Measurements from ENCODE around the gene CNTN4. TPM values are rescaled to one million over a fixed set of nuclear protein-coding genes. Genes with fewer than 3 reads are reported as not detected.
A peak's percentile ranks its signal among the peaks of the same experiment; 100 is the strongest.

CNTN4 gene
- total RNA-seq, 1 experiment from 2014 or later: 51.3 TPM

DNA sequence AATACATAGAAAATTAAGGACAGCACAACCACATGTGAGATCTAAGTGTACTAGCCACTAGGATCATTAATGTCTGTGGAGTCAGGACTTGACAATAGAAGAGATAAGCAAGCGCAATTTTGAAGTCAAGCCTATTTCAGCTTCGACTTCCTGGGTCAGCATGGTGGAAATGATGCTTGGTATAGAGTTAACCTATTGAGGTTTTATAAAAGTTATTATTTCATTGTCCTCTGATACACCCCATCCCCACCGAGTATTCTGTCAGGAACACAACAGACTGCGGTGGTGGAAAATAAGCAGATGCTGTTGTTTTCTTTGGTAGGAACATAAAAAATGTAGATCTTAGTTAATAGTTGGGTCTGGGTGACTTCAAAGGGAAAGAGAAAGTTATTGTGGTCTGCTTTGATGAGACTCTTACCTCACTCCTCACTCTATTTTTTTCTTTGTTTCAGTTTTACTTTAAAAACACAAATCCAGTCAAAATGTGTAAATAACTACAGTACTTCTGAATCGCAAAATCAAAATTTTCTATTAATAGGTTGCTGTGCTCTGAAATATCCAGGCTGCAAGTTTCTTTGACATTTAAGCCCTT, 929.4 kb downstream of the CNTN4 start:
- no peaks in the 10 kb centered on the region for H3K27me3 ChIP-seq (replicated peaks; ENCODE audit: control insufficient read depth, insufficient read depth, low read length)
- TF ChIP-seq, protein P1, sequence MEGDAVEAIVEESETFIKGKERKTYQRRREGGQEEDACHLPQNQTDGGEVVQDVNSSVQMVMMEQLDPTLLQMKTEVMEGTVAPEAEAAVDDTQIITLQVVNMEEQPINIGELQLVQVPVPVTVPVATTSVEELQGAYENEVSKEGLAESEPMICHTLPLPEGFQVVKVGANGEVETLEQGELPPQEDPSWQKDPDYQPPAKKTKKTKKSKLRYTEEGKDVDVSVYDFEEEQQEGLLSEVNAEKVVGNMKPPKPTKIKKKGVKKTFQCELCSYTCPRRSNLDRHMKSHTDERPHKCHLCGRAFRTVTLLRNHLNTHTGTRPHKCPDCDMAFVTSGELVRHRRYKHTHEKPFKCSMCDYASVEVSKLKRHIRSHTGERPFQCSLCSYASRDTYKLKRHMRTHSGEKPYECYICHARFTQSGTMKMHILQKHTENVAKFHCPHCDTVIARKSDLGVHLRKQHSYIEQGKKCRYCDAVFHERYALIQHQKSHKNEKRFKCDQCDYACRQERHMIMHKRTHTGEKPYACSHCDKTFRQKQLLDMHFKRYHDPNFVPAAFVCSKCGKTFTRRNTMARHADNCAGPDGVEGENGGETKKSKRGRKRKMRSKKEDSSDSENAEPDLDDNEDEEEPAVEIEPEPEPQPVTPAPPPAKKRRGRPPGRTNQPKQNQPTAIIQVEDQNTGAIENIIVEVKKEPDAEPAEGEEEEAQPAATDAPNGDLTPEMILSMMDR (IDR thresholded peaks at IDR 0.05; ENCODE audit: insufficient read depth in 1 of 2, low read depth in 1 of 2, low read length in 1 of 2, severe bottlenecking in 1 of 2, unreplicated experiment in 1 of 2): no peak
- no peaks in the 10 kb centered on the region for H3K9me3 ChIP-seq
- no peak for DNase-seq
- no peak overlapping the region for H3K27ac Mint-ChIP-seq (ENCODE audit: unreplicated experiment)
- H3K4me3 Mint-ChIP-seq (ENCODE audit: unreplicated experiment): no peak overlapping the region
- intact Hi-C loops (cut with micrococcal nuclease; ENCODE audit: unreplicated experiment): no loop called here
- H3K4me3 ChIP-seq (ENCODE audit: low read depth, low read length): no peak overlapping the region
- H3K4me1 ChIP-seq: peaks cover 34% of the 10 kb centered on the region
- no peaks in the 10 kb centered on the region for H3K36me3 ChIP-seq (ENCODE audit: control insufficient read depth, insufficient read depth, low read length)
- H3K4me1 Mint-ChIP-seq (ENCODE audit: low read depth, unreplicated experiment): peaks cover 27% of the 10 kb centered on the region
- H3K27me3 Mint-ChIP-seq (ENCODE audit: insufficient read depth, unreplicated experiment): no peaks in the 10 kb centered on the region
- H3K9me3 Mint-ChIP-seq (ENCODE audit: unreplicated experiment): no peaks in the 10 kb centered on the region
- ChIA-PET POLR2A (no interaction called here), CTCF (interaction anchor here (0.6 kb wide), 1 partner anchor 1151 kb away, joined by 3 read pairs; no protein-coding TSS in a partner anchor)
- BruUV-seq (replicated peaks): no TSS peak
- H3K36me3 Mint-ChIP-seq (ENCODE audit: insufficient read depth, unreplicated experiment): no peaks in the 10 kb centered on the region

DNA sequence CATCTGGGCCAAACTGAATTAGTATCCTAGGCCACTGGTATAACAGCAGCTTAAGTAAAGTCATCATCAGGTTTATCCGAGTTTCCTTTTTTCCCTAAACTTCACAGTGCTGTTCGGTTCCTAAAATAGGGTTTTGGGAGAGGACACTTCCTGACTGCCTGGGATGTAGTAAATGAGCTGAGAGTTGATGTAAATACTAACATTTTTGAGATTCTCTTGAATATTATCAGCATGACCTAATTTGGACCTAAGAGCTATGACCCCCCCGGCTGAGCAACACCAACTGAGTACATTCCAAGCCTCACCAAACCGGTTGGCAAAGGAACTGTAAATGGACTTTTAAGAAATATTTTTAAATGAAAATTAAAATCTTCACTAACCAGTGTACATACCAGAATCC, 932.7 kb downstream of the CNTN4 start:
- intact Hi-C loops (cut with micrococcal nuclease; ENCODE audit: unreplicated experiment): loop anchor here (1.0 to 5.0 kb wide), 4 partner anchors 11 to 96 kb away; partner anchors contain the start of gene TRNT1
- DNase-seq: peak in 1 of 2 experiments; percentile 31
- Histone ChIP-seq H3K36me3 (ENCODE audit: control insufficient read depth, insufficient read depth, low read length) (no peaks in the 10 kb centered on the region), H3K4me3 (ENCODE audit: low read depth, low read length) (no peak overlapping the region), H3K4me1 (peaks cover 28% of the 10 kb centered on the region), H3K9me3 (no peaks in the 10 kb centered on the region), H3K27me3 (replicated peaks; ENCODE audit: control insufficient read depth, insufficient read depth, low read length) (no peaks in the 10 kb centered on the region)
- Mint-ChIP-seq H3K9me3 (ENCODE audit: unreplicated experiment) (no peaks in the 10 kb centered on the region), H3K4me1 (ENCODE audit: low read depth, unreplicated experiment) (peaks cover 27% of the 10 kb centered on the region), H3K27me3 (ENCODE audit: insufficient read depth, unreplicated experiment) (no peaks in the 10 kb centered on the region), H3K4me3 (ENCODE audit: unreplicated experiment) (no peak overlapping the region), H3K27ac (ENCODE audit: unreplicated experiment) (peak overlapping the region; percentile 59), H3K36me3 (ENCODE audit: insufficient read depth, unreplicated experiment) (no peaks in the 10 kb centered on the region)
- POLR2A ChIA-PET: no interaction called here
- CTCF ChIA-PET: interaction anchor here (0.5 kb wide), 1 partner anchor 55 kb away, joined by 3 read pairs; no protein-coding TSS in a partner anchor
- BruUV-seq (replicated peaks): no TSS peak
- TF ChIP-seq, protein P1 (IDR thresholded peaks at IDR 0.05; ENCODE audit: insufficient read depth in 1 of 2, low read depth in 1 of 2, low read length in 1 of 2, severe bottlenecking in 1 of 2, unreplicated experiment in 1 of 2): no peak

DNA sequence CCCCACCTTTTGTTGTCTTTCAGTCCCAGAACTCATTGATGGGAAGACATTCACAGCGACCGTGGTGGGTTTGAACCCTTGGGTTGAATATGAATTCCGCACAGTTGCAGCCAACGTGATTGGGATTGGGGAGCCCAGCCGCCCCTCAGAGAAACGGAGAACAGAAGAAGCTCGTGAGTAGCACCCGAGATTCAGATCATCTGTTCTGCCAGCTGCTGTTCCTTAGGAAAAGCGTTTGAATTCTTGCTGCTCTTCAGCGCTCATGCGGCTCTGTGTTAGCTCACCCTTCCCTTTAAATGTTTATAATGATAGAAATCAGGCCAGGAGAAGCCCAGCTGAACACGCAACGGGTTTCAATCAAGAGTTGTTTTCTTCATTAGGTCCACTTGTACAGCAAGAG, 938.5 kb downstream of the CNTN4 start:
- Mint-ChIP-seq H3K4me3 (ENCODE audit: unreplicated experiment) (no peak overlapping the region), H3K4me1 (ENCODE audit: low read depth, unreplicated experiment) (peaks cover 22% of the 10 kb centered on the region), H3K9me3 (ENCODE audit: unreplicated experiment) (no peaks in the 10 kb centered on the region), H3K27me3 (ENCODE audit: insufficient read depth, unreplicated experiment) (no peaks in the 10 kb centered on the region), H3K36me3 (ENCODE audit: insufficient read depth, unreplicated experiment) (peaks cover 9% of the 10 kb centered on the region), H3K27ac (ENCODE audit: unreplicated experiment) (no peak overlapping the region)
- no peaks in the 10 kb centered on the region for H3K36me3 ChIP-seq (ENCODE audit: control insufficient read depth, insufficient read depth, low read length)
- TF ChIP-seq, protein P1 (IDR thresholded peaks at IDR 0.05; ENCODE audit: insufficient read depth in 1 of 2, low read depth in 1 of 2, low read length in 1 of 2, severe bottlenecking in 1 of 2, unreplicated experiment in 1 of 2): no peak
- no peaks in the 10 kb centered on the region for H3K27me3 ChIP-seq (replicated peaks; ENCODE audit: control insufficient read depth, insufficient read depth, low read length)
- ChIA-PET CTCF (no interaction called here), POLR2A (interaction anchor here (0.6 kb wide), 1 partner anchor 82 kb away, joined by 4 read pairs; no protein-coding TSS in a partner anchor)
- intact Hi-C loops (cut with micrococcal nuclease; ENCODE audit: unreplicated experiment): no loop called here
- no TSS peak for BruUV-seq (replicated peaks)
- H3K4me1 ChIP-seq: peaks cover 12% of the 10 kb centered on the region
- DNase-seq: no peak
- no peaks in the 10 kb centered on the region for H3K9me3 ChIP-seq
- H3K4me3 ChIP-seq (ENCODE audit: low read depth, low read length): no peak overlapping the region
